ENCODE measurements around the gene CHMP1A. TPM values are rescaled to one million over a fixed set of nuclear protein-coding genes. Genes with fewer than 3 reads are reported as not detected.

Gene CHMP1A
- polyA plus RNA-seq, 1 donor (not counting 4 experiments of a cell fraction or from before 2014, with no cell fraction given): 64.1 TPM

GRCh38 chr16:89693931-89694783 lies 36.6 kb upstream of the CHMP1A start:
- no peak overlapping the region for H3K4me3 ChIP-seq (ENCODE audit: control insufficient read depth in 2 of 3, extremely low read depth in 1 of 3, insufficient read depth in 2 of 3, low read depth in 1 of 3, low read length in 3 of 3)
- H3K9ac ChIP-seq (ENCODE audit: control insufficient read depth, extremely low read depth, insufficient read depth, low read length): no peak overlapping the region
- no peak for TF ChIP-seq CTCF (optimal IDR thresholded peaks at IDR 0.05 in 1 of 3, IDR thresholded peaks at IDR 0.05 in 1 of 3, conservative IDR thresholded peaks at IDR 0.05 in 1 of 3; ENCODE audit: extremely low read depth in 1 of 3, insufficient read depth in 2 of 3, low read length in 3 of 3)
- TF ChIP-seq EZH2 (IDR thresholded peaks at IDR 0.05; ENCODE audit: low read length): no peak
- no peak overlapping the region for H3K27ac ChIP-seq (ENCODE audit: control insufficient read depth, insufficient read depth, low read length)
- H3K36me3 ChIP-seq (ENCODE audit: control insufficient read depth in 2 of 2, extremely low read depth in 1 of 2, insufficient read depth in 2 of 2, low read length in 2 of 2): peaks cover 33 to 44% of the 10 kb centered on the region in 2 experiments
- no peak overlapping the region for H2AFZ ChIP-seq (ENCODE audit: control insufficient read depth, low read length)
- H3K4me2 ChIP-seq (ENCODE audit: control insufficient read depth, extremely low read depth, insufficient read depth, low read depth, low read length): no peak overlapping the region
- no peaks in the 10 kb centered on the region for H3K9me1 ChIP-seq (ENCODE audit: control insufficient read depth, extremely low read depth, insufficient read depth, low read length)
- dilution Hi-C loops (cut with MboI; ENCODE audit: extremely low pct_ligation_motif_present, low sequenced_read_pairs): no loop called here
- no peaks in the 10 kb centered on the region for H4K20me1 ChIP-seq (ENCODE audit: control insufficient read depth, extremely low read depth, insufficient read depth, low read length)
- H3K9me3 ChIP-seq (ENCODE audit: control insufficient read depth, low read depth, low read length): no peaks in the 10 kb centered on the region
- peaks cover 7% of the 10 kb centered on the region for H3K79me2 ChIP-seq (ENCODE audit: control insufficient read depth, insufficient read depth, low read length)
- FAIRE-seq: no peak
- DNase-seq (ENCODE audit: low read depth, low spot score): no peak
- no peaks in the 10 kb centered on the region for H3K27me3 ChIP-seq (ENCODE audit: control insufficient read depth, extremely low read depth, insufficient read depth, low read length)
- no peaks in the 10 kb centered on the region for H3K4me1 ChIP-seq (ENCODE audit: control insufficient read depth, extremely low read depth, insufficient read depth, low read length)

GRCh38 chr16:89693289-89693731 lies 35.8 kb upstream of the CHMP1A start:
- DNase-seq (ENCODE audit: low read depth, low spot score) (no peak), FAIRE-seq (no peak)
- TF ChIP-seq CTCF (optimal IDR thresholded peaks at IDR 0.05 in 1 of 3, IDR thresholded peaks at IDR 0.05 in 1 of 3, conservative IDR thresholded peaks at IDR 0.05 in 1 of 3; ENCODE audit: extremely low read depth in 1 of 3, insufficient read depth in 2 of 3, low read length in 3 of 3) (no peak), EZH2 (IDR thresholded peaks at IDR 0.05; ENCODE audit: low read length) (no peak)
- H3K4me1 ChIP-seq (ENCODE audit: control insufficient read depth, extremely low read depth, insufficient read depth, low read length): no peaks in the 10 kb centered on the region
- H3K9me1 ChIP-seq (ENCODE audit: control insufficient read depth, extremely low read depth, insufficient read depth, low read length): no peaks in the 10 kb centered on the region
- H2AFZ ChIP-seq (ENCODE audit: control insufficient read depth, low read length): no peak overlapping the region
- no peaks in the 10 kb centered on the region for H4K20me1 ChIP-seq (ENCODE audit: control insufficient read depth, extremely low read depth, insufficient read depth, low read length)
- H3K79me2 ChIP-seq (ENCODE audit: control insufficient read depth, insufficient read depth, low read length): peaks cover 13% of the 10 kb centered on the region
- no peak overlapping the region for H3K4me2 ChIP-seq (ENCODE audit: control insufficient read depth, extremely low read depth, insufficient read depth, low read depth, low read length)
- dilution Hi-C loops (cut with MboI; ENCODE audit: extremely low pct_ligation_motif_present, low sequenced_read_pairs): no loop called here
- peaks cover 34 to 47% of the 10 kb centered on the region in 2 experiments for H3K36me3 ChIP-seq (ENCODE audit: control insufficient read depth in 2 of 2, extremely low read depth in 1 of 2, insufficient read depth in 2 of 2, low read length in 2 of 2)
- no peak overlapping the region for H3K4me3 ChIP-seq (ENCODE audit: control insufficient read depth in 2 of 3, extremely low read depth in 1 of 3, insufficient read depth in 2 of 3, low read depth in 1 of 3, low read length in 3 of 3)
- no peak overlapping the region for H3K27ac ChIP-seq (ENCODE audit: control insufficient read depth, insufficient read depth, low read length)
- H3K9ac ChIP-seq (ENCODE audit: control insufficient read depth, extremely low read depth, insufficient read depth, low read length): no peak overlapping the region
- H3K27me3 ChIP-seq (ENCODE audit: control insufficient read depth, extremely low read depth, insufficient read depth, low read length): no peaks in the 10 kb centered on the region
- no peaks in the 10 kb centered on the region for H3K9me3 ChIP-seq (ENCODE audit: control insufficient read depth, low read depth, low read length)
